GM10266 (cell line): Measurements from ENCODE around the gene CLMN.

Experiments
- DNase-seq: peaks from one replicate; pipeline ENCODE4 v3.0.0; 2012; ENCODE audit errors: extremely low spot score
- TF ChIP-seq, protein P1 (sequence below): IDR thresholded peaks from 2 replicates; pipeline ENCODE4 v1.5.1; 2012; ENCODE audit warnings: mild to moderate bottlenecking, low read depth; ENCODE audit not compliant: control insufficient read depth, insufficient read depth; ENCODE audit errors: missing control alignments

The CLMN gene

DNA sequence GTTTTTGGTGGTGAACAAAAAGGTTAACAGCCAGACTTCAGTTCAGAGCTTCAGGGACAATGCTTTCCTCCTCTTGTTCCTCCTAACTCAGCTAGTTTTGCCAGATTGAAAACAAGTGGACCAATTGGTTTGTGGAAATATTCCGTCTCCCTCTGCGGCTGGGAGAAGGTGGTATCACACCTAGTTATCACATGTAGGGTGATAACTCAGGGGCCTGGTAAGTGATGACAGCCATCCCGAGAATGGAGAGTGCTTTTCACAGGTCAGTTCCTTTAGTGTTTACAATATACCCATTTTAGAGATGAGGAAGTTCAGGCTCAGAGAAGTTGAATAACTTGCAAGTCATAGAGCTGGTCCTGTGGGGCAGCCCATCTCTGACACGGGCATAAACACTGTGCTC is 101.7 kb downstream of the CLMN start:
- no peak for DNase-seq
- TF ChIP-seq, protein P1, sequence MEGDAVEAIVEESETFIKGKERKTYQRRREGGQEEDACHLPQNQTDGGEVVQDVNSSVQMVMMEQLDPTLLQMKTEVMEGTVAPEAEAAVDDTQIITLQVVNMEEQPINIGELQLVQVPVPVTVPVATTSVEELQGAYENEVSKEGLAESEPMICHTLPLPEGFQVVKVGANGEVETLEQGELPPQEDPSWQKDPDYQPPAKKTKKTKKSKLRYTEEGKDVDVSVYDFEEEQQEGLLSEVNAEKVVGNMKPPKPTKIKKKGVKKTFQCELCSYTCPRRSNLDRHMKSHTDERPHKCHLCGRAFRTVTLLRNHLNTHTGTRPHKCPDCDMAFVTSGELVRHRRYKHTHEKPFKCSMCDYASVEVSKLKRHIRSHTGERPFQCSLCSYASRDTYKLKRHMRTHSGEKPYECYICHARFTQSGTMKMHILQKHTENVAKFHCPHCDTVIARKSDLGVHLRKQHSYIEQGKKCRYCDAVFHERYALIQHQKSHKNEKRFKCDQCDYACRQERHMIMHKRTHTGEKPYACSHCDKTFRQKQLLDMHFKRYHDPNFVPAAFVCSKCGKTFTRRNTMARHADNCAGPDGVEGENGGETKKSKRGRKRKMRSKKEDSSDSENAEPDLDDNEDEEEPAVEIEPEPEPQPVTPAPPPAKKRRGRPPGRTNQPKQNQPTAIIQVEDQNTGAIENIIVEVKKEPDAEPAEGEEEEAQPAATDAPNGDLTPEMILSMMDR: no peak

DNA sequence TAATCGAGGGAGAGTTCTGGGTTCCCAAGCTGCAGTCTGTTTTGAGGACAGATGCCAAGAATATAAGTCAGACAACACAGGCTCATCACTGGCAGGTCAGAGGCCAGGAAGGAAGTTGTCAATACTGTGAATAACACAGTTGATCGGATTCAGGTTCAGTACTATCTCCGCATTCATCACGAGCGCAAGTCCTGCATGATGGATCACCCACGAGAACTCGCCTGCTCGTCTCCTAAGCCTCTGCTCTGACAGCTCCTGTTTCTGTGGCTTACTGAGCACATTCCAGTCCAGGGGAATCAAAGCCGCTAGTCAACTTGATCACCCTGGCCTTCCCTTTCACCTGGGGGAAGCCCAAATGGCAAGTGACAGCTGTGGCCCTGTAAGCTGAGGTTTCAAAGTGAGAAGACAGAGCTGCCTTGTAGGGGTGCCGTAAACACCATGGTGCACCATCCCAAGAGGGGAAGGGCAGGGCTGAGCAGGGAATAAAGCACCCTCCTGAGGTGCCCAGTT is 102.3 kb downstream of the CLMN start:
- DNase-seq: no peak
- TF ChIP-seq, protein P1: no peak

DNA sequence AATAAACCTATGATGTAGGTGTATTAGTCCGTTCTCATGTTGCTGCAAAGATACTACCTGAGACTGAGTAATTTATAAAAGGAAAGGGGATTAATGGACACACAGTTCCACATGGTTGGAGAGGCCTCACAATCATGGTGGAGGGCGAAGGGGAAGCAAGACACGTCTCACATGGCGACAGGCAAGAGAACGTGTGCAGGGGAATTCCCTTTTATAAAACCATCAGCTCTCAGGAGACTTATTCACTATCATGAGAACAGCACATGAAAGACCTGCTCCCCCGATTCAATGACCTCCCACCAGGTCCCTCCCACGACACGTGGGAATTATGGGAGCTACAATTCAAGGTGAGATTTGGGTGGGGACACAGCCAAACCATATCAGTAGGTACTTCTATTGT is 103.7 kb downstream of the CLMN start:
- TF ChIP-seq, protein P1: no peak
- no peak for DNase-seq

DNA sequence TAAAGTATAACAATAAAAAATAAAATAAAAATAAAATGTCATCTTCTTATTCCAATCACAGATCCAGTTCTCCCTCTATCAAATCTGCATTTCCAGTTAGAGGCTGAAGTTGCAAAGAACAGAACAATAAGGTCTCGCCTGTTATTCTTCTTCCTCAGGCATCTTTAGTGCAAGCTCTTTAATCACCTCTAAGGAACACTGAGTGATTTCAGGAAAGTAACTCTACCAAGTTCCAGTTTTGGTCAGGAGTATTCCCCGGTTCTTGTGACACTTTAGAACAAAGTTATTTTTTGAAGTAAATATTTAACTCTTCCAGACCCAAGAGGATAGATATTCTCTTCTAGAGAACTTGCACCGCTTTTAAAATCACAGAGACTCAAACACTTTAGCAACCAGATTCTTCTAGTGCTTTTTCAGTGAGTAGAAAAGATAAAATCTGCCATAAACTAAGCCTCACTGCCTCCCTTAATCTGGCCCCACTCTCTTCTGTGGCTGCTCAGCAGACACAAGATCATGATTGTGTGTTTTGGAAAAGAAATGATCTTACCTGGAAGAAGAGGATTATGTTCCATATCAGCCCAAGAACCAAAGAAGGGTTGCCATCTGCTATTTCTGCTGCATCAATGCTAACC is 104.5 kb downstream of the CLMN start:
- DNase-seq: no peak
- TF ChIP-seq, protein P1: no peak

DNA sequence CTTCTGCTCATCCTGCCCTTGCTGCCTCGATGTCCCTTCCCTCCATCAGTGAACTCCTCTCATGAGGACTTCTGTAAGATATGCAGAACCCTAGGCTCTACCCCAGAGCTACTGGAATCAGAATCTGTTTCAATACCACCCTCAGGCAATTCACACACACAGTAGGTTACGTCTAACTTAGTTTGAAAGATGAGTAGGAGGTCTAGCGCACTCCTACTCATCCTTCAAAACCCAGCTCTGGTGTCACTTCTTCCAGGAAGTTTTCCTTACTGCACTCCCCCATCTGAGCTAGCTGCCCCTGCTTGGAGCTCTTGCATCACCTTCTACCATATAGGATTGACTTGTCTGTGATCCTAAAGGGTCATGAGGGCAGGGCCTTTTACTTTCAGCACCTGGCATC is 105.9 kb downstream of the CLMN start:
- TF ChIP-seq, protein P1: no peak
- DNase-seq: no peak

DNA sequence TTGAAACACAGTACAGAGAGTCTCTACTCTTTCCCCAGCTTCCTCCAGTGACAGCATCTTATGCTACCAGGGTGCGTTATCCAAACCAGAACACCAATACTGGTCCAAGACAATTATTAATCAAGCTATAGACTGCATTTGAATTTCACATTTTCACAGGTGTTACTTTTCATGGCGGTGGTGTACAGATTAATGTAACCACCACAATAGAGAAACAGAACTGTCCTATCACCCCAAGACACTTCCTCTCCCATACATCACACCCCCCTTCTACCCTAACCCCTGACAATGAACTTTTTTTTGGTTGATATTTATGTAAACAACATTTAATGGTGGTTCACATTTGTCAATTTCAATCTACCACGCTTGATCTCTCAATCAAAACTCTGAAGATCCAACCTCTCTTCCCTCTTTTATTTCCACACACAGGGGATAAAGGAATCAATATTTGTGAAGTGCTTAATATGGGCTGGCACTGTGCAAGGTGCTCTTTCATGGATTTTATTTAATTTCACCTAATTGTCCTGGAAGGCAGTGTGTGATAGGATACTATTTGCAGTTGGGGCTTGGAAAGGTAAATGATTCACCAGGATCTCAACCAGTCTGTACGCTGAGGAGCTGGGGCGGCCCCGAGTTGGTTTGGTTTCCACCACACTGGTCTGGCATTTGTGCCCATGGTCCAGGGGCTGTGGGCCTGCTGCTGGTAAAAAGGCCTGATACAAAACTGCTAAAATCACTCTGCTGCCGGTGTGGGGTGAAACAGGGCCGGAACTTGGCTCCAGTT is 107.8 kb downstream of the CLMN start:
- no peak for DNase-seq
- TF ChIP-seq, protein P1: no peak

DNA sequence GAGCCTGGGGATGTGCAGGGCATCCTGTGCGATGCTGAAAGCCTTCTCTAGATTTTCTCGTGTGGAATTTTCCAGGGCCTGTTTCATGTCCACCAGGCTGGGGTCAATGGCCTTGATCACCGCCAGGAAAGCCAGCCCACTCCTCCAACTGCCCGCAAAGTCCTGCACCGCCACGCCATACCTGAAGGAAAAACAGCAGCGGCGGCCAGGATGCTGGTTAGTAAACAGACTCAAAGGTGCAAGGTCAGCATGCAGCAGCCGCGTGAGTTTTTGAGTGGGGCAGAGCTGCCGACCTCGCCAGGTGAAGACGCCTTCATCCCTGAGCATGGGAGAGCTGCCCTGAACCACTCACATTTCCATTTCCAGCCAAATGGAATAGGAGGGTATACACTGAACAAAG is 109.0 kb downstream of the CLMN start:
- TF ChIP-seq, protein P1: no peak
- DNase-seq: no peak
